Stimulated activated CD8-positive, alpha-beta memory T cell treated with anti-CD3 and anti-CD28 coated beads, Interleukin-4, amount 100 ng/mL, for 4 hours (primary cell): ENCODE measurements around the gene TPP1.

Experiments used
- DNase-seq, 2 donors: peaks; one replicate each; pipeline ENCODE4 v3.0.0-alpha.2; 2020; ENCODE audit warnings: low read depth in 2 of 2, low spot score in 1 of 2

TPP1 gene

GRCh38 chr11:6647836-6648235 lies 28.6 kb upstream of the TPP1 start:
- DNase-seq = no peak

- DNase-seq = no peak
Observed at GRCh38 chr11:6646918-6647679, 27.9 kb upstream of the TPP1 start.

GRCh38 chr11:6646576-6646917 lies 27.3 kb upstream of the TPP1 start:
- no peak for DNase-seq

GRCh38 chr11:6646071-6646470 lies 26.8 kb upstream of the TPP1 start:
- DNase-seq = no peak

- no peak for DNase-seq
Observed at GRCh38 chr11:6642957-6643356, 23.7 kb upstream of the TPP1 start.

- DNase-seq = no peak
Observed at GRCh38 chr11:6640985-6641701, 21.9 kb upstream of the TPP1 start.

GRCh38 chr11:6640036-6640984 lies 21.1 kb upstream of the TPP1 start:
- no peak for DNase-seq

- no peak for DNase-seq
Observed at GRCh38 chr11:6638429-6638828, 19.2 kb upstream of the TPP1 start.

GRCh38 chr11:6637871-6638270 lies 18.6 kb upstream of the TPP1 start:
- DNase-seq = no peak

- DNase-seq = no peak
Observed at GRCh38 chr11:6636480-6636879, 17.3 kb upstream of the TPP1 start.

- DNase-seq = no peak
Observed at GRCh38 chr11:6635082-6635932, 16.1 kb upstream of the TPP1 start.

- no peak for DNase-seq
Observed at GRCh38 chr11:6634534-6634933, 15.3 kb upstream of the TPP1 start.

- no peak for DNase-seq
Observed at GRCh38 chr11:6633422-6634408, 14.5 kb upstream of the TPP1 start.

- DNase-seq = no peak
Observed at GRCh38 chr11:6632116-6633073, 13.2 kb upstream of the TPP1 start.

GRCh38 chr11:6631361-6631890 lies 12.2 kb upstream of the TPP1 start:
- DNase-seq = no peak

- no peak for DNase-seq
Observed at GRCh38 chr11:6630632-6631291, 11.5 kb upstream of the TPP1 start.

- DNase-seq = no peak
Observed at GRCh38 chr11:6629892-6630631, 10.8 kb upstream of the TPP1 start.
